A673 (cell line): ENCODE data around the gene KNDC1. TPM values are rescaled to one million over a fixed set of nuclear protein-coding genes. Genes with fewer than 3 reads are reported as not detected.

Experiments
- BruUV-seq: library from RNA; stranded (reverse); fragments of 400-500 nt; replicated peaks from 2 replicates; lab custom pipeline; 2021; lab: Mats Ljungman, UMichigan
- CTCF ChIA-PET: fragments of 300-600 bp; sonication (Branson Sonifier 250); formaldehyde crosslinking; loops from one replicate; lab custom pipeline; 2022; ENCODE audit warnings: antibody characterized with exemption; lab: Charles Lee
- POLR2A ChIA-PET: fragments of 300-600 bp; sonication (Branson Sonifier 250); formaldehyde crosslinking; loops from one replicate; lab custom pipeline; 2022; ENCODE audit warnings: antibody characterized with exemption; ENCODE audit not compliant: low non-redundant PET; lab: Charles Lee
- DNase-seq: peaks from one replicate; pipeline ENCODE4 v3.0.0-alpha.2; 2015; ENCODE audit warnings: low spot score
- H3K27ac ChIP-seq: fragments of 200-600 bp; sonication (generic); 2 replicates; pipeline ENCODE4 v1.5.1; 2016; ENCODE audit warnings: mixed run types, low read depth, mild to moderate bottlenecking, mixed read lengths, antibody characterized with exemption, low read length; ENCODE audit not compliant: poor library complexity, severe bottlenecking
- H3K27me3 ChIP-seq: fragments of 200-600 bp; sonication (generic); replicated peaks from 2 replicates; pipeline ENCODE4 v1.6.1; 2017; ENCODE audit warnings: mixed run types, low read depth, mild to moderate bottlenecking, mixed read lengths, antibody characterized with exemption, low read length; ENCODE audit not compliant: insufficient read depth, poor library complexity
- H3K36me3 ChIP-seq: fragments of 200-600 bp; sonication (generic); 2 replicates; pipeline ENCODE4 v1.6.1; 2016; ENCODE audit warnings: mixed run types, mild to moderate bottlenecking, mixed read lengths, antibody characterized with exemption, low read length; ENCODE audit not compliant: insufficient read depth, poor library complexity, severe bottlenecking
- H3K4me1 ChIP-seq: fragments of 200-600 bp; sonication (generic); 2 replicates; pipeline ENCODE4 v1.6.1; 2017; ENCODE audit warnings: mixed run types, mild to moderate bottlenecking, mixed read lengths, antibody characterized with exemption, low read length; ENCODE audit not compliant: insufficient read depth, poor library complexity, severe bottlenecking
- H3K4me3 ChIP-seq: fragments of 200-600 bp; sonication (generic); 2 replicates; pipeline ENCODE4 v1.5.1; 2016; ENCODE audit warnings: low read depth, mixed run types, mild to moderate bottlenecking, mixed read lengths, low read length; ENCODE audit not compliant: poor library complexity, severe bottlenecking
- H3K9me3 ChIP-seq: fragments of 200-600 bp; sonication (generic); 2 replicates; pipeline ENCODE4 v1.6.1; 2016; ENCODE audit warnings: mixed run types, low read depth, mild to moderate bottlenecking, mixed read lengths, antibody characterized with exemption, low read length; ENCODE audit not compliant: poor library complexity, severe bottlenecking
- CTCF ChIP-seq: fragments of 300-800, 200-600 bp; sonication (generic); conservative IDR thresholded peaks from 2 replicates; pipeline ENCODE4 v1.5.1; 2017; ENCODE audit warnings: low read depth, mild to moderate bottlenecking, antibody characterized with exemption, low read length, moderate library complexity, mixed read lengths
- EZH2 ChIP-seq: fragments of 200-600 bp; sonication (generic); IDR thresholded peaks from 2 replicates; pipeline ENCODE4 v1.6.1; 2017; ENCODE audit warnings: borderline replicate concordance, low read depth, mild to moderate bottlenecking, mixed read lengths, antibody characterized with exemption, low read length; ENCODE audit not compliant: poor library complexity, severe bottlenecking
- intact Hi-C: fragments of 100-400 bp; cut with micrococcal nuclease; formaldehyde crosslinking; loops from one replicate; pipeline ENCODE4 v1.10.0; 2022; ENCODE audit not compliant: unreplicated experiment
- total RNA-seq: library from RNA; stranded (reverse); gene quantifications from 2 replicates; pipeline ENCODE4 v1.2.3, GENCODE V29; 2021

Gene KNDC1
- total RNA-seq, 1 experiment from 2014 or later, result not detected

GRCh38 chr10:133114726-133115452, 45.1 kb upstream of the KNDC1 start:
- POLR2A ChIA-PET, result no interaction called here
- TF ChIP-seq CTCF (no peak), EZH2 (no peak)
- H3K27me3 ChIP-seq, result no peaks in the 10 kb centered on the region
- no peak overlapping the region for H3K4me3 ChIP-seq
- no peaks in the 10 kb centered on the region for H3K9me3 ChIP-seq
- no peak overlapping the region for H3K27ac ChIP-seq
- intact Hi-C loops, result no loop called here
- H3K4me1 ChIP-seq, result no peaks in the 10 kb centered on the region
- H3K36me3 ChIP-seq, result no peaks in the 10 kb centered on the region
- CTCF ChIA-PET, result no interaction called here
- no peak for DNase-seq
- no TSS peak for BruUV-seq

- no peak for DNase-seq
- ChIA-PET CTCF (no interaction called here), POLR2A (no interaction called here)
- Histone ChIP-seq H3K27ac (no peak overlapping the region), H3K4me1 (no peaks in the 10 kb centered on the region), H3K4me3 (no peak overlapping the region), H3K36me3 (no peaks in the 10 kb centered on the region), H3K9me3 (no peaks in the 10 kb centered on the region), H3K27me3 (no peaks in the 10 kb centered on the region)
- no TSS peak for BruUV-seq
- TF ChIP-seq EZH2 (no peak), CTCF (no peak)
- intact Hi-C loops, result no loop called here
Measured at GRCh38 chr10:133115453-133115842, 44.6 kb upstream of the KNDC1 start.

GRCh38 chr10:133115976-133116375, 44.0 kb upstream of the KNDC1 start:
- no peaks in the 10 kb centered on the region for H3K27me3 ChIP-seq
- DNase-seq, result no peak
- no peak overlapping the region for H3K27ac ChIP-seq
- no peaks in the 10 kb centered on the region for H3K36me3 ChIP-seq
- CTCF ChIA-PET, result no interaction called here
- no peak overlapping the region for H3K4me3 ChIP-seq
- no peak for TF ChIP-seq EZH2
- TF ChIP-seq CTCF, result no peak
- POLR2A ChIA-PET, result no interaction called here
- no peaks in the 10 kb centered on the region for H3K9me3 ChIP-seq
- intact Hi-C loops, result no loop called here
- no peaks in the 10 kb centered on the region for H3K4me1 ChIP-seq
- BruUV-seq, result no TSS peak
